GM21515 (cell line): ENCODE results near the gene ZBTB48.

ENCODE experiments used
- ATAC-seq: cut with Tn5 transposase; IDR thresholded peaks from one replicate; pipeline ENCODE4 v1.9.1; 2021; ENCODE audit not compliant: unreplicated experiment

ZBTB48 gene

GRCh38 chr1:6603915-6604558, 24.2 kb downstream of the ZBTB48 start:
- ATAC-seq, result no peak

- ATAC-seq, result peak; percentile 21
Measured at GRCh38 chr1:6612641-6613360, 33.0 kb downstream of the ZBTB48 start.

- peak; percentile 93 for ATAC-seq
Measured at GRCh38 chr1:6613361-6614018, 33.7 kb downstream of the ZBTB48 start, which contains the start of gene PHF13. Gene PHF13 (plus strand): TSS chr1:6613731. CDS start chr1:6614067, 336 bp downstream.

- no peak for ATAC-seq
Measured at GRCh38 chr1:6614019-6614928, 34.5 kb downstream of the ZBTB48 start.

DNA sequence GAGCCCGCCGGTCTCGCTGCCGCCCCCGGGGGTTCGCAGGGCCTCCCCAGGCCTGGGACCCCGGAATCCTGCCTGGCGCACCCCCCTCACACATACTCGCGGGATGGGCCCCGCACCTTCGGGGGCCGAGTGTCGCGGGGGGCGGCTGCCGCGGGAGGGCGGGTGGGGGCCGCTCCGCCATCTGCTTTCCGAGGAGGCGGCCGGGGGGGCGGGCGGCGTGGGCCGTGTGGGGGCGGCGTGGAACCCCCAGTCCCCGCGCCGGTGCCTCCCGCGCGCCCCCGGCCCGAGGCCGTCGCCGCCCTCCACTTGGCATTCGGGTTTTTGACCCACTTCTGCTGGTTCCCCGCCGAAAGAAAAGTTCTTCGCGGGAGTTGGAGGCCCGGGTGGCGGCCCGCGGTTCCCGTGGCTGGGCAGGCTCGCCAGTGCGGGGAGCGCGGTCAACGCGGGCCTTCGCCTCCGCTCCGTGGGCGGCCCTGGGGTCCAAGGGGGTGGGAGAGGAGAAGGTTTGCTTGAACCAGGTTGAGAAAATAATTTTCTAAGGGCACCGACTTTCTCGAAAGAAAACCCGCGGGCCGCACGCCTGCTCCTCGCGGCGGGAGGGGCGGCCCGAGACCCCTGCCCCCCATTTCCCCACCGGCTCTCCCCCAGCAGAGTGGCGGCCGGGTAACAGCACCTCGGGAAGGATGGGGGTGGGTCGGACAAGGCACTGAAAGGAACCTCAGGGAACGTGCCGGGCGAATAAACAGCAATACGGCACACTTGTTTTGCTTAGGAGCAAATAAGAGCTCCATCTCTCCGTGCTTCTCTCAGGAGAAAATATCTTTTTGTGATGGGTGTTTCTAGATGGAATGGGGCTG, 35.4 kb downstream of the ZBTB48 start:
- no peak for ATAC-seq

- ATAC-seq, result no peak
Measured at GRCh38 chr1:6619045-6619444, 39.3 kb downstream of the ZBTB48 start.

DNA sequence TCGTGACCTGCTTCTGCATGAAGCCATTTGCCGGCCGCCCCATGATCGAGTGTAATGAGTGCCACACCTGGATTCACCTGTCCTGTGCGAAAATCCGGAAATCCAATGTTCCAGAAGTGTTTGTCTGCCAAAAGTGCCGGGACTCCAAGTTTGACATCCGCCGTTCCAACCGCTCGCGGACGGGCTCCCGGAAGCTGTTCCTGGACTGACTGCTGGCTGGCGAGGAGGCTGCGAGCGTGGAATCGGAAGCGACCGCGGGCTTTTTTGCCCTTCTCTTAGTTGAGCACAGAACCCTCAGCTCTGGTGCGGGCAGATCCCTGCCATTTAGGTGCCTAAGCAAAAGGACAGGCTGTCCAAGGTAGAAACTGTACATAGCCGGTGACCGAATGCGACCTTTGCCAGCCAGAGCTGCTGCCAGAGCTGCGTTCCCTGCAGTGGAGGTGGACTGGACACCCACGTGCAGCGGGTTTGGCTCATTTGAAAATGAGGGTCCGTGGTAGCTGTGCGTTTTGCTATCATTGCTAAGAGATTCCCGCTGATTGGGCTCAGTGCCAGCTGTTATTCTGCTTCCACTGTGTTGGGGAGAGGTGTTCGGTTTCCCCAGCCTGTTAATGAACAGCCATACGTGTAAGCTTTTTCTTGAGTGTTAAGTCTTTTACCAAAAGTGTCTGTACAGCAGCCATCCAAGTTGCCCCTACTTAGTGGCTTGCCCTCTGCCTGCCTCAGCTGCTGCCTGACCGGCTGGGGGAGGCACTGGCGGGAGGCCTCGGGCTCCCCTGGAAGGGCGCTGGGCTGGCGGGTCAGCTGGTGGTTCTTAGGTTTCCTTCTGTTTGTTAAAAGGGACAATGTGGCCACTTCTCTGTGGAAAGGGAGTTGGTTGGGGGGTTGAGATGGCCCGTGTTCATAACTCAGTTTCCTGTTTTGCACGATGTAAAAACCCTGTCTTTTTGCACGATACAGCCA, 41.9 kb downstream of the ZBTB48 start:
- no peak for ATAC-seq

DNA sequence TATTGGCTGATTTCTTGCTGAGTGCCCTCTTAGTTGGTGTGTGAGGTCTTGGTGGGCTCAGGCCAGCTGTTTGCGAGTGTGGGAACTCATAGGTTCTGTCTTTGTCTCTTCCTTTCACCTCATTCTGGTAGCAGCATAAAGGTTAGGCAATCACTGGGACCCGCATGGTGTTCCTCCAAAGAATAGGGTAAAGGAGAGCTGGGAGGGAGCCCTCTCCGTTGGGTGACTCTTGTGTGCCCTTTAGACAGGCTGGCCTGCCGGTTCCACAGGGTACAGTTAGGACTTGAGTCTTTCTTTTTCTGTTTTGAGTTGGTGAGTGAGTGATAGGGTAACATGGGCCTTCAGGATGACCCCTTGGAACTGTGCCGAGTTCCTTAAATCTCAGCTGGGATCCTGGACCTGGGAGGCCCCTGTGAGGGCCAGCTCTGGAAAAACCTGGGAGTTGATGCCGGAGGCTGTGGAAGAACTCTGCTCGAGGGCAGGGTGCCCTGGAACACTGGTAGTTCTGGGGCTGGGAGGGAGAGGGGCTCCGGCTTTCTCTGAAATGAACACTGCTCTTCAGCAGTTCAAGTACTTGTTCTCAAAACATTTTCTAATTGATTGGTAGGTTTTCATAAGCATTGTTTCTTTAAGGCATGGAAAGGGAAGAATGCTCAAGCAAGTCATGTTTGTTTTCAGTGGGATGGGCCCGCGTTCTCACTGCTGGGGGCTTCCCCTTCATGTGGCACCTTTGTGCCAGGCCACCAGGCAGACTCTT, 42.8 kb downstream of the ZBTB48 start:
- no peak for ATAC-seq

GRCh38 chr1:6623269-6623965, 43.6 kb downstream of the ZBTB48 start:
- no peak for ATAC-seq

GRCh38 chr1:6624710-6625583, 45.2 kb downstream of the ZBTB48 start, which contains the start of gene THAP3:
Gene THAP3 (plus strand): TSS chr1:6624868. CDS start chr1:6625219, 351 bp downstream.
- peak; percentile 69 for ATAC-seq

DNA sequence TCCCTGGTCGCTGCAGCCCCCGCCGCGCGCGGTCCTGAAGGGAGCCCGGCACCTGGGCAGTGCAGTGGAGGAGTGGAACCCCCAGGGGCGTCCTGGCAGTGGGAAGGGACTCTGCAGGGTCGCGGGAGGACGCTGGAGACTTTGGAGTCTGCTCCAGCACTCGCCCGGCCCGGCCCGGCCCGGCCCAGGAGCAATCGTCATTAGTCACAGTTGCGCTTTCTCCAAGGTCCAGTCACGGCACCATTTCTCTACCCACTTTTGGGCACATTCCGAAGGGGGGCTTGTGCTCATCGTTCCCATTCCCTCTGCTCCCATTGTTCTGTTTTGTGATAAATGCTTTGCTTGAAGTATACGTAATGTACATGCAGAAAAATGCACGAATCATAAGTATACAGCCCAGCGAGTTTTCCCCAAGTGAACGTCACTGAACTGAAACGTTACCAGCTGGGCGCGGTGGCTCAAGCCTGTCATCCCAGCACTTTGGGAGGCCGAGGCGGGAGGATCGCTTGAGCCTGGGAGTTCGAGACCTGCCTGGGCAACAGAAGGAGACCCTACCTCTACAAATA, 45.9 kb downstream of the ZBTB48 start:
- peak; percentile 35 for ATAC-seq

GRCh38 chr1:6627031-6627430, 47.2 kb downstream of the ZBTB48 start:
- ATAC-seq, result no peak

- ATAC-seq, result no peak
Measured at GRCh38 chr1:6627841-6628545, 48.2 kb downstream of the ZBTB48 start.

- ATAC-seq, result no peak
Measured at GRCh38 chr1:6628971-6629479, 49.2 kb downstream of the ZBTB48 start.

DNA sequence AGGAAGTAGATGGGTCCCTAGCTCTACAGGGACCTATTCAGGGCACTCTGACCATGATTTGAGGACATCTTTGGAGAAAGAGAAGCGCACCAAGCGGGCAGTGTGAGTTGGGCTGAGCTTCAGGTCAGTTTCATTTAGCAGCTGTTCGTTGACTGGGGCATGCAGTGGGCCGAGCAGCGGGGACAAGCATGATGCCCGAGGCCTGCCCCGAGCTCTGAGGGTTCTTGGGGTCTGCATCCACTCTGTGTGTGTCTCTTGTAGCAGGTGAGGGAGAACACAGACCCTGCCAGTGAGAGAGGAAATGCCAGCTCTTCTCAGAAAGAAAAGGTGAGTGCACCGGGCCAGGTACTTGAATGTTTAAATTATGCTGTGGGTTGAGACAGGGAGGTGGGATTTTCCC, 50.2 kb downstream of the ZBTB48 start:
- ATAC-seq, result no peak
